Skeletal muscle cell (primary cell): ENCODE results near the gene ZNF524.

Experiments used
- DNase-seq: peaks from one replicate; pipeline ENCODE4 v3.0.0-alpha.2; 2010; ENCODE audit warnings: low read depth
- H3K4me3 ChIP-seq: 2 replicates; pipeline ENCODE4 v1.5.1; 2011; ENCODE audit warnings: low read depth, mild to moderate bottlenecking, control low read depth, low read length, moderate library complexity

The ZNF524 gene

GRCh38 chr19:55648585-55649267 lies 48.6 kb downstream of the ZNF524 start:
- peak overlapping the region; percentile 76 for H3K4me3 ChIP-seq
- no peak for DNase-seq

- peak overlapping the region; percentile 76 for H3K4me3 ChIP-seq
- no peak for DNase-seq
Observed at GRCh38 chr19:55649268-55650125, 49.4 kb downstream of the ZNF524 start.

GRCh38 chr19:55650126-55650557 lies 50.1 kb downstream of the ZNF524 start:
- DNase-seq: no peak
- H3K4me3 ChIP-seq: no peak overlapping the region

GRCh38 chr19:55650602-55651230 lies 50.6 kb downstream of the ZNF524 start:
- no peak overlapping the region for H3K4me3 ChIP-seq
- DNase-seq: no peak

- DNase-seq: no peak
- H3K4me3 ChIP-seq: no peak overlapping the region
Observed at GRCh38 chr19:55651236-55651635, 51.1 kb downstream of the ZNF524 start.

GRCh38 chr19:55652311-55653128 lies 52.4 kb downstream of the ZNF524 start:
- no peak for DNase-seq
- no peak overlapping the region for H3K4me3 ChIP-seq
